GM21825 (cell line): Measurements from ENCODE around the gene SEC61A1.

Source experiments
- ATAC-seq: cut with Tn5 transposase; IDR thresholded peaks from one replicate; pipeline ENCODE4 v1.9.1; 2021; ENCODE audit warnings: mild to moderate bottlenecking, moderate library complexity; ENCODE audit not compliant: unreplicated experiment

The SEC61A1 gene

GRCh38 chr3:128077202-128077624 is 25.0 kb downstream of the SEC61A1 start:
- no peak for ATAC-seq

GRCh38 chr3:128077665-128078064 is 25.4 kb downstream of the SEC61A1 start:
- ATAC-seq: no peak

- ATAC-seq: no peak
These were observed 26.1 kb downstream of the SEC61A1 start for GRCh38 chr3:128078322-128078721.

GRCh38 chr3:128078875-128079274 is 26.6 kb downstream of the SEC61A1 start:
- no peak for ATAC-seq

GRCh38 chr3:128079823-128080222 is 27.6 kb downstream of the SEC61A1 start:
- ATAC-seq: no peak

GRCh38 chr3:128080323-128081080 is 28.3 kb downstream of the SEC61A1 start:
- no peak for ATAC-seq

GRCh38 chr3:128081226-128081625 is 29.0 kb downstream of the SEC61A1 start:
- ATAC-seq: no peak

GRCh38 chr3:128081846-128082245 is 29.6 kb downstream of the SEC61A1 start:
- ATAC-seq: no peak

GRCh38 chr3:128082546-128082945 is 30.3 kb downstream of the SEC61A1 start:
- ATAC-seq: no peak

- ATAC-seq: no peak
These were observed 31.2 kb downstream of the SEC61A1 start for GRCh38 chr3:128083396-128083795.

- ATAC-seq: no peak
These were observed 31.9 kb downstream of the SEC61A1 start for GRCh38 chr3:128083980-128084674.

- ATAC-seq: no peak
These were observed 32.4 kb downstream of the SEC61A1 start for GRCh38 chr3:128084675-128085021.

GRCh38 chr3:128089135-128089534 is 36.9 kb downstream of the SEC61A1 start:
- ATAC-seq: no peak

- ATAC-seq: no peak
These were observed 39.3 kb downstream of the SEC61A1 start for GRCh38 chr3:128091586-128091985.

- no peak for ATAC-seq
These were observed 42.3 kb downstream of the SEC61A1 start for GRCh38 chr3:128094295-128095151.

GRCh38 chr3:128095222-128095703 is 43.0 kb downstream of the SEC61A1 start:
- ATAC-seq: no peak

- ATAC-seq: no peak
These were observed 46.0 kb downstream of the SEC61A1 start for GRCh38 chr3:128098234-128098633.

GRCh38 chr3:128100161-128100560 is 47.9 kb downstream of the SEC61A1 start:
- no peak for ATAC-seq

- ATAC-seq: no peak
These were observed 48.4 kb downstream of the SEC61A1 start for GRCh38 chr3:128100638-128101037.

GRCh38 chr3:128103136-128103676 is 51.0 kb downstream of the SEC61A1 start:
- ATAC-seq: no peak

- ATAC-seq: no peak
These were observed 55.6 kb downstream of the SEC61A1 start for GRCh38 chr3:128107834-128108233.
